Measurements from ENCODE around the gene AGAP3.
"Not testable (repeated sequence)": the region's sequence is repeated elsewhere in the genome, so short reads cannot be mapped to it uniquely, and the experiment has no call there.

AGAP3 gene

DNA sequence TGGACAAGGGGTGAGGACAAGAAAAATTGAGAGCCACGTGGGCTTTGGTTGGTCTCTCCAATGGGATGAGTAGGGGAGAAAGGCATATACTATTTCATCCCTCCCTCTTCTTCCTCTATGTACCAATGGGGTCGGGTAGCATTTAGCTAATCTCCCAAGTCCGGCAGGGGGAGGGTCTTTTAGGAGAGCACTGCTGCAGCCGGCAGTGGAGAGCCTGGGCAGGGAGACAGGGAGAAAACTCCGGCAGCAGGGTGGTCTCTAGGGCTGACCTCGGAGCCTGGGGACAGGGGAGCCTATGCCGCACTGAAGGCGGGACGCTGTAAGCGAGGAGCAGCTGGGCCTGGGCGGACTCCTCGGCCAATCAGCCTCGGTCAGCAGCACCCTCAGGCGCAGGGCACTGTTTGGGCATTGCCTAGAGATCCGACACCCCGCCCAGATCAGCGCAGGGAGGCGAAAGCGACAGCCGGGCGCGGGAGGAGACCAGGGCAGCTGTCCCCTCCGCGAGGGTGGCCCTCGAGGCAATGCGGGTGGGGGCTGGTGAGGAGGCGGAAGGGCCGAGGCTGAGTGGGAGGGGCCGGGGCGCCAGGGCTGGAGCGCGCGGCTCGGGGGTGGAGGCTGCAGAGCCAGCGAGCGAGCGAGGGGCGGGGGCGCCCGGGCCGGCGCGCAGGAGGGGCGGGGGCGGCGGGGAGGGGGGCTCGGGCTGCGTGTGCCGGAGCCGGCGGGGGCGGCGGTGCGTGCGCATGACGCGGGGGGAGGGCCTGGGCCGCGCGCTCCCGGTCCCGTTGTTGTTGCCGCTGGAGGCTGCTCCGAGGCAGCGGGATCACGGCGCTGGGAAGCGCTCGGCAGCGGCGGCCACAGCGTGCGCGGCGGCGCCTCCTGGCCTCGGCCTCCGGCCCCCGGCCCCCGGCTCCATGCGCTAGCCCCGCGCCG, at the start of gene AGAP3:
Gene AGAP3 (plus strand): TSS at position 785 of the 930 bp plus-strand sequence. CDS start 267 bp downstream, outside the sequence.
- DNase-seq, result peak; percentile 52

DNA sequence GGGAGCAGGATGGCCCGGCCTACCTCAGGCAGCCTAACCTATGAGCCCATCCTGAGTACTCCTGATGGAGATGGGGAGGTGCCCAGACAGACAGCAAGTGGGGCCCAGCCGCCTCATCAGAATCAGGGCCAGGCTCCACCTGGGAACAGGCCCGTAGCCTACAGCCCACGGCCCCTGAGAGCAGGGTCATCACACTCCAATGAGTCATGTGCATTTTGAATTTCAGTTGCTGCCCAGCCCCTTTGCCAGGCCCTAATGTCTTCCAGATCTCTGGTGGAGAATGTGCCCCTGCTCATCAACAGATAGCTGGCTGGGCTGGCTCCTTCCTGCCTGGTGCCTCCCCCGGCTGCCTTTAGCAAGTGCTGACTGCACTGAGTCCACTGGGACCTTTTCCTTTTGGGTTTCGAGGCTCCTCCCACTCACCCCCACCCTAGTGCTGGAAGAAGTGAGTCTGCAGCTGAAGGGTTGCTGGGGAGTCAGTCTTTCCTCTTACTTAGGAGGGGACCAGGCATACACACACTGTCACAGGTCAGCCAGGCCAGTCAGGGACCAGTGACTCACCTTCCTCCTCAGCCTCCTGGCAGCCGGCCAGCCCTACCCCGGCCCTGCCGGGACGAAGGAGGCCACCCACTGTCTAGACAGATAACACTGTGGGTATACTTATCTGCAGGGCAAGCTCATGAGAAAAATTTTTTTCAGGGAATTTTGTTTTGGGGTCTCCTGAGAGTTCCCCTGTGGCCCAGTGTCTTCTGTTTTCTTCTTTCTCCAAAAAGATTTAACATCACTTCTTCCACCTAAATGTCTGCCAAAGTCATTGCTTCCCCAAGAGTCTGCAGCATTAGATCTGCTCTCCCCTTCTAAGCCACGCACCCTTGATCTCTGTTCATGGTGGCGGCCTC, 47.1 kb upstream of the AGAP3 start:
- DNase-seq, result peak; percentile 90

DNA sequence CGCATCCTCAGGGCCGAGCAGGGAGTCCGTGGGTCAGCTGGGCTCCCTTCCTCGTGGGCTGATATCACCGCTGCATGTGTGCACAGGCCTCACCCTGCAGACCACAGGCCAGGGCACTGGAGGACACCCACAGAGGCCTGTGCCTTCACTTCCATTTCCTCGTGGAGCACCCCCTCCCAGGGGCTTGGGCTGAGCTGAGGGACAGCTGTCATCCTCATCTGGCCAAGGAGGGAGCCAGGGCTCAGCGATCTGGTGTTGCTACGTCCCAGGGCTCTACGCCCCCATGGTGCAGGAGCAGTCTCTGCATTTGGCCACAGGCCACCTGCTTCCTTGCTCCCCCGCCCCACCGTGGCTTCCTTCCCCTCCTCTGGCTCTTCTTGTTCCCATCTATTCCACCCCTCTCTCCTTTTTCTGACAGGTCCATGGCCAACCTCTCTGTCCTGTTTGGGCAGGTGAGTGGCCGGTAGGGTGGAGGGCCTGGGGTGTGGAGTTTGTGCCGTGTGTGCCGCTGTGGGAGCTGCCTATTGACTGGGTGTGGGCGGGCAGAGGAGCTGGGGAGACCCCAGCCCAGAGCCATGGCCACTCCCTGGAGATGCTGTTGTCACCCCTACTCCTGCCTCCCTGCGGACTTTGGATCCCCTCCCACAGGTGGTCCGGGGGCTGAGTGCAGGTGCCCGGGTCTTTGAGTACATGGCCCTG, 46.3 kb upstream of the AGAP3 start:
- DNase-seq, result no peak

- DNase-seq, result no peak
These were observed 45.5 kb upstream of the AGAP3 start for GRCh38 chr7:151040616-151041375.

- not testable (repeated sequence) for DNase-seq
These were observed 42.8 kb upstream of the AGAP3 start for GRCh38 chr7:151043449-151043848.

GRCh38 chr7:151043959-151044358, 42.3 kb upstream of the AGAP3 start:
- DNase-seq, result no peak

DNA sequence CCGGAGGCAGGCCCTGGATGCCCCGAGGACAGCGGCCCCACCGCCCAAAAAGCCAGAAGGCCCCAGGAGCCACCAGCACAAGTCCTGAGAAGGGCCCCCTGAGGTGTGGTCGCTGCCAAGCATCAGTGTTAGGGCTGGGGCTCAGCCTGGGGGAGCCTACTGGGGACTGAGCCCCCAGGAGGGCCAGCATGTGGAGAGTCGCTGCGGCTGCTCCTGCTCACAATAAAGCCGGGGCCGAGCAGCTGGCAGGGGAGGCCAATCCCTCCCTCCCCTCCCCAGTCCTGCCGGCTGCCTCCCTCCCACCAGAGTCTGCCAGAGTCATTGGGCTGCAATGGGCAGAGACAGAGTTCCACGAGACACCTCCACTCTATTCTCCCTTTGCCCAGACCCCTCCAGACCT, 41.0 kb upstream of the AGAP3 start:
- DNase-seq, result no peak

DNA sequence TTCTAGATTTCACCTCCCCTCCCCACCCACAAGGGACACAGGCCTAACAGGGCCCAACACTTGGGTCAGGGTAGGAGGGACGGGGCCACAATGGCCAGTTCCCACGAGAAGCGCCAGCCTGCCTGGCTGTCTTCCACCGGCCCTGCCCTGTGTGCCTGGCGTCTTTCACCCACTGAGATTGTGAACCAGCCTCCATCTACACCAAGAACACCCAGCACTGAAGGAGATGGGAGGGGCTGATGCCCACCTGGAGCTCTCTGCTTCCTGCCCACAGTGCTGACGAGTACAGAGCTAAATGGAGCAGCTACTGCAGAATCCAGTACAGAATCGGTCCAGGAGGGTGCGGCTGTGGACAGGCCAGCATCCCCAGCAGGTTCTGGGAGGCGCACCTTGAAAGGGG, 40.3 kb upstream of the AGAP3 start:
- no peak for DNase-seq

GRCh38 chr7:151046603-151047573, 39.4 kb upstream of the AGAP3 start:
- DNase-seq, result no peak

DNA sequence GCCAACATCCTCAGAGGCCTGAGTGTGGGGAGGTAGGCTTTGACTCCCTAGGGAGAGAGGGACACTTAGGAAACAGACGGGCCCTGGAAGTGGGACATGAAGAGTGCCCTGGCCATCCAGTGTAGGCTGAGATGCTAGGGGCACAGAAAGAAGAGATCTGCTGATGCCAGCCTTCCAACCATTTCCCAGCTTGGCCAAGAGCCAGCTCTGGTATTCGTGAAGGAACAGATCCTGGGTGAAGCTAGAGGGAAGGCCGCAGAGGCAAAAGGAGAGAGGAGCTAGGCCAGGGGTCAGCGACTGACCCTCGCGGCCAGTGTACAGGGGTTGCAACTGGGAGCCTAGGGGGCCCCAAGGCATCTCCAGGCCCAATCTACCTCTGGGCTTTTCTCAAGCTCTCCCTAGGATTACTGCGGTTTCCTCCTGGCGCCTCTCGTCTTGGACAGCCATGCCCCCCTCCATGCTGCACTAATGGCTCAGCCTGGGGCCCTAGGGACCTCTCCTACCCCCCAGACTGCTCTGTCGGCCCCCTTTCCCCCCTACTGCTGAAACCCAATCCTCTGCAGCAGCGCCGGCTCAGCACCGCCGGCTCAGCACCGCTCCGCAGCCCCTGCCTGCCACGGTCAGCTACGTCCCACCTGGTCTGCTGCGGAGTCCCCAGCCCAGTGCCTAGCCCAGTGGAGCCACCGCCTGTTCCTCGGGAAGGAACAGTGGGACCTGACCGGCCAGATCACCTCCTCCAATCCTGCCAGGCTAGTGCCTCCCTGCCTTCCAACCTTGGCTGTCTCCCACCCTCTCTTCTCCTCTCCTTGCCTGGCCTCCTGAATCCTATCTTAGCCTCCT, 38.1 kb upstream of the AGAP3 start, which contains the start of gene ASIC3:
Gene ASIC3 (plus strand): TSS at position 556 of the 840 bp plus-strand sequence. CDS start 355 bp downstream, outside the sequence.
- DNase-seq, result no peak

- DNase-seq, result no peak
These were observed 37.3 kb upstream of the AGAP3 start for GRCh38 chr7:151048911-151049463.

DNA sequence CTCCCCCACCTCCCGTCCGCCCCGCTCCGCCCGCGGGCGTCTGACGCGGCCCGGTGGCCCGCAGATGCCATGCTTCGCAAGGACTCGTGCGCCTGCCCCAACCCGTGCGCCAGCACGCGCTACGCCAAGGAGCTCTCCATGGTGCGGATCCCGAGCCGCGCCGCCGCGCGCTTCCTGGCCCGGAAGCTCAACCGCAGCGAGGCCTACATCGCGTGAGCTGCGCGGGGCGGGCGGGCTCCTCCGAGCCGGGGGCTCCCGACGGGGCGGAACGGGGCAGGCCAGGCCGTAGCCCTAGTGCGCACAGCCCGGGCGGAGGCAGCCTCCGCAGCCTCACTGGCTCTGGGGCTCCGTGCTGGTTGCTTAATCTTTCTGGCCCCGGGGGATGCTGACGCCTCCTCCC, 35.2 kb upstream of the AGAP3 start:
- DNase-seq, result peak; percentile 22

DNA sequence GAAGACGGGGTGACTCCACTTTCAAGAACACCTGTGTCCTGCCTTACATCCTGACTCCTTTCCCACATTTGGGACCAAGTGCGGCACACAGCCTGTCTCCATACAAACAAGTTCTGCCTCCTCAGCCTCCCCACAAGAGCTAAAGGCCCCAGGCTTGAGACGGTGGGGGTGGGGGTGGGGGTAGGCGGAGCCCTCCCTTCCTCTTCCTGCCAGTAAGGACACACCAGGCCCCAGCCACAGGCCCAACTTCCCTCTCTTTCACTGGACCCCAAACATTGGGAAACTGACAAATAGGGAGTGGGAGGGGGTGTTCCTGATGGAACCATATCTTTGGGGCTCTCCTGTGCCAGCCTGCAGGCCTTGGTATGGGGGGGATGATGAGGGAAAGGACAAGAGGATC, 33.2 kb upstream of the AGAP3 start:
- no peak for DNase-seq

- DNase-seq, result no peak
These were observed 32.5 kb upstream of the AGAP3 start for GRCh38 chr7:151053751-151054150.

DNA sequence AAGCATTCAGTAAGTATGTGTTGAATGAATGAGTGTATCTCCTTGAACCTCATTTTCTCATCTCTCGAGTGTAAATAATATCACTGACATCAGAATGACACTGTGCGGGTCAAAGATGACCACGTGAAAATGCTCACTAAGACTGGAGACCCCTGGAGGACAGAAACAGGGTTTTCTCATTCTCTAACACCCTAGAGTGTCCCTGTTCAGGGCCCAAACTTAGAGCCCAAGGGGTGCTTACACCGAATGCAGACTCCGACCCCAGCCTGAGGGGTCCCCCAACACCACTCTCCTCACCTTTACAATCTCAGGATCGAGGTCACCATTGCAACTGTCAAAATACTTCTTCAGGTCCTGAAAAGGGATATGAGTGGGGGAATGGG, 30.0 kb upstream of the AGAP3 start:
- no peak for DNase-seq

GRCh38 chr7:151056666-151057505, 29.4 kb upstream of the AGAP3 start:
- DNase-seq, result no peak

GRCh38 chr7:151057506-151057988, 28.7 kb upstream of the AGAP3 start, which contains the start of gene CDK5:
CDK5 (minus strand) TSS chr7:151057897; CDS start chr7:151057848, 49 bp downstream.
- DNase-seq, result no peak

All from kidney glomerular epithelial cell (primary cell).